K562 (cell line): ENCODE data around the gene CSNK1A1. TPM values are rescaled to one million over a fixed set of nuclear protein-coding genes. Genes with fewer than 3 reads are reported as not detected.
"Not testable (repeated sequence)": the region's sequence is repeated elsewhere in the genome, so short reads cannot be mapped to it uniquely, and the experiment has no call there.

ENCODE experiments used
- ATAC-seq: fragments of 200-7000 bp; cut with Tn5 transposase; 3 replicates; pipeline ENCODE4 v1.9.1; 2020; ENCODE audit warnings: moderate library complexity
- BruUV-seq: library from RNA; stranded (reverse); fragments of 400-500 nt; replicated peaks from 2 replicates; lab custom pipeline; 2021; lab: Mats Ljungman, UMichigan
- CTCF ChIA-PET: fragments of 300-600 bp; formaldehyde crosslinking; extraction: SDS; loops from one replicate; lab custom pipeline; 2021; ENCODE audit warnings: low intra/inter-chr PET ratio; lab: Yijun Ruan, JAX
- POLR2A ChIA-PET: fragments of 300-600, 350-650 bp; sonication (Branson Sonifier 250); formaldehyde crosslinking; extraction: SDS; loops from one replicate; lab custom pipeline; 2021; ENCODE audit warnings: antibody characterized with exemption, inconsistent platforms; lab: Yijun Ruan, JAX
- DNase-seq, 4 experiments: peaks; one replicate each; pipeline versions ENCODE4 v3.0.0 to v3.0.0-alpha.2; 2011 to 2018; ENCODE audit warnings: low spot score in 3 of 4, mixed read lengths in 3 of 4; ENCODE audit errors: extremely low read depth in 1 of 4
- FAIRE-seq: peaks from 2 replicates; lab custom pipeline; 2011; peaks lifted over from hg19 to GRCh38; lab: Jason Lieb, UNC
- H2AFZ ChIP-seq: 2 replicates; pipeline ENCODE4 v1.6.0; 2011; ENCODE audit warnings: low read depth, low read length, control low read depth, inconsistent platforms
- H3K27ac ChIP-seq: fragments of 200-600 bp; 3 replicates; pipeline ENCODE4 v1.8.0; 2011; ENCODE audit warnings: low read depth, mild to moderate bottlenecking, control low read depth, inconsistent platforms, low read length, moderate library complexity, mixed read lengths; ENCODE audit errors: extremely low read depth
- H3K27me3 ChIP-seq, 2 experiments: fragments of 300-600 bp in 1 of 2; 2 replicates in 1 of 2; 3 replicates in 1 of 2; pipeline versions ENCODE4 v1.6.0 to v1.8.0; 2011; ENCODE audit warnings: inconsistent platforms in 2 of 2, low read length in 2 of 2, mild to moderate bottlenecking in 1 of 2, mixed read lengths in 1 of 2, moderate library complexity in 1 of 2; ENCODE audit not compliant: control insufficient read depth in 2 of 2, insufficient read depth in 2 of 2
- H3K36me3 ChIP-seq: fragments of 300-600 bp; 3 replicates; pipeline ENCODE4 v1.8.0; 2011; ENCODE audit warnings: mild to moderate bottlenecking, low read length, inconsistent platforms; ENCODE audit not compliant: control insufficient read depth, insufficient read depth
- H3K4me1 ChIP-seq, 2 experiments: fragments of 200-600 bp in 1 of 2; replicated peaks in 1 of 2; 2 replicates in 1 of 2; 3 replicates in 1 of 2; pipeline versions ENCODE4 v1.5.1 to v1.8.0; 2011; ENCODE audit warnings: inconsistent platforms in 2 of 2, low read length in 2 of 2, mild to moderate bottlenecking in 1 of 2, mixed read lengths in 1 of 2, moderate library complexity in 1 of 2; ENCODE audit not compliant: control insufficient read depth in 2 of 2, insufficient read depth in 2 of 2
- H3K4me2 ChIP-seq: 2 replicates; pipeline ENCODE4 v1.6.1; 2011; ENCODE audit warnings: low read length, control low read depth, inconsistent platforms, mixed read lengths; ENCODE audit not compliant: insufficient read depth
- H3K4me3 ChIP-seq: fragments of 200-600 bp; sonication (generic), shearing (Covaris generic); 2 replicates; pipeline ENCODE4 v1.5.1; 2016; ENCODE audit warnings: control low read depth, inconsistent platforms
- H3K79me2 ChIP-seq: fragments of 200-600 bp; 3 replicates; pipeline ENCODE4 v1.8.0; 2011; ENCODE audit warnings: low read length, inconsistent platforms; ENCODE audit not compliant: control insufficient read depth, insufficient read depth
- H3K9ac ChIP-seq, 2 experiments: 2 replicates each; pipeline versions ENCODE4 v1.6.0 to v1.6.1; 2011; ENCODE audit warnings: low read depth in 2 of 2, low read length in 2 of 2, control low read depth in 1 of 2, inconsistent platforms in 1 of 2, mild to moderate bottlenecking in 1 of 2, mixed read lengths in 1 of 2; ENCODE audit not compliant: insufficient read depth in 1 of 2
- H3K9me1 ChIP-seq: one replicate; pipeline ENCODE4 v1.6.0; 2011; ENCODE audit warnings: inconsistent platforms, mild to moderate bottlenecking, low read length, moderate library complexity; ENCODE audit not compliant: control insufficient read depth, insufficient read depth
- H3K9me3 ChIP-seq: replicated peaks from 2 replicates; pipeline ENCODE4 v1.5.1; 2011; ENCODE audit warnings: low read depth, low read length, inconsistent platforms; ENCODE audit not compliant: control insufficient read depth, insufficient read depth
- H4K20me1 ChIP-seq: replicated peaks from 2 replicates; pipeline ENCODE4 v1.6.1; 2011; ENCODE audit warnings: low read length, inconsistent platforms, mixed read lengths; ENCODE audit not compliant: control insufficient read depth, insufficient read depth
- C11orf30 ChIP-seq: fragments of 450-650 bp; IDR thresholded peaks from 2 replicates; pipeline ENCODE4 v1.6.1; 2016; ENCODE audit warnings: low read depth, mild to moderate bottlenecking
- KLF13 ChIP-seq: fragments of 450-650 bp; IDR thresholded peaks from 2 replicates; pipeline ENCODE4 v1.6.1; 2016; ENCODE audit warnings: missing genetic modification characterization, low read depth, mild to moderate bottlenecking, missing compliant biosample characterization, moderate library complexity, borderline replicate concordance
- MAFK ChIP-seq: IDR thresholded peaks from 2 replicates; pipeline ENCODE4 v1.6.1; 2011; ENCODE audit warnings: low read length, improper control_type of control experiment
- MEF2A ChIP-seq: IDR thresholded peaks from 2 replicates; pipeline ENCODE4 v1.6.1; 2011; ENCODE audit warnings: low read depth, mild to moderate bottlenecking, low read length, moderate library complexity; ENCODE audit not compliant: control insufficient read depth
- MXI1 ChIP-seq: IDR thresholded peaks from 2 replicates; pipeline ENCODE4 v1.6.1; 2011; ENCODE audit warnings: low read depth, mild to moderate bottlenecking, improper control_type of control experiment, low read length
- NR2C2 ChIP-seq, 2 experiments: fragments of 200-800 bp in 1 of 2; sonication (Bioruptor generic) in 1 of 2; sonication (generic) in 1 of 2; formaldehyde crosslinking in 1 of 2; IDR thresholded peaks; 2 replicates each; pipeline versions ENCODE4 v1.6.1 to v1.8.0; 2016 to 2022; ENCODE audit warnings: mild to moderate bottlenecking in 1 of 2, missing compliant biosample characterization in 1 of 2, missing genetic modification characterization in 1 of 2, missing genetic modification reagents in 1 of 2
- TBP ChIP-seq: optimal IDR thresholded peaks from 2 replicates; pipeline ENCODE3; 2011; ENCODE audit warnings: low read depth, low read length, improper control_type of control experiment
- ZNF24 ChIP-seq: fragments of 450-650 bp; IDR thresholded peaks from 2 replicates; pipeline ENCODE4 v1.6.1; 2016
- ZNF431 ChIP-seq: sonication (generic); formaldehyde crosslinking; IDR thresholded peaks from 2 replicates; pipeline ENCODE4 v1.8.0; 2022; ENCODE audit warnings: mild to moderate bottlenecking, missing genetic modification reagents
- ZNF445 ChIP-seq: fragments of 250-450 bp; sonication (Bioruptor Pico); IDR thresholded peaks from 2 replicates; pipeline ENCODE4 v1.4.0; 2020; ENCODE audit warnings: low read depth, mild to moderate bottlenecking, moderate library complexity
- ZNF780A ChIP-seq: fragments of 250-450 bp; sonication (Bioruptor Pico); IDR thresholded peaks from 2 replicates; pipeline ENCODE4 v1.5.0; 2021; ENCODE audit warnings: mild to moderate bottlenecking
- WGBS: fragments of 100-300 bp; shearing (Covaris generic); methylation state at CpG from one replicate; pipeline ENCODE4 v1.1.6; 2016; ENCODE audit warnings: low coverage, mixed read lengths; ENCODE audit not compliant: insufficient coverage; ENCODE audit errors: missing lambda C conversion rate; 5-methylcytosine and 5-hydroxymethylcytosine counted together
- in situ Hi-C: fragments of 300-500 bp; cut with MboI; formaldehyde crosslinking; loops from 4 replicates; pipeline ENCODE4 v1.15.0; 2018; ENCODE audit warnings: inconsistent platforms, mixed read lengths
- intact Hi-C: fragments of 100-400 bp; cut with micrococcal nuclease; formaldehyde crosslinking; loops from 2 replicates; pipeline ENCODE4 v1.14.2; 2022
- polyA plus RNA-seq, 8 experiments: library from polyadenylated mRNA; depleted of rRNA in 4 of 8; stranded (reverse) in 5 of 8; unstranded in 3 of 8; fragments of >200 nt; fragmentation: Nextera tagmentation in 2 of 8; fragmentation: Illumina TruSeq in 1 of 8; extraction: Ambion mirVana in 2 of 8; extraction: Trizol in 1 of 8; gene quantifications; 2 replicates each; pipeline versions ENCODE4 v1.2.1 to v1.2.3, GENCODE V29; 2011 to 2014; ENCODE audit warnings: inconsistent platforms in 1 of 8, missing spikeins in 1 of 8
- total RNA-seq, 7 experiments: library from RNA; depleted of rRNA in 6 of 7; stranded (reverse); fragments of >200 nt in 6 of 7; fragmentation: Illumina TruSeq in 2 of 7; extraction: Trizol in 2 of 7; gene quantifications; 2 replicates each; pipeline versions ENCODE4 v1.2.1 to v1.2.3, GENCODE V29; 2011 to 2021; ENCODE audit warnings: low replicate concordance in 1 of 7
- TF ChIP-seq, protein P1 (sequence below): IDR thresholded peaks from 2 replicates; pipeline ENCODE4 v1.6.1; 2016; ENCODE audit warnings: missing genetic modification characterization, missing compliant biosample characterization
- TF ChIP-seq, protein P2 (sequence below): fragments of 450-650 bp; IDR thresholded peaks from 2 replicates; pipeline ENCODE4 v1.6.1; 2014; ENCODE audit warnings: low read depth, mild to moderate bottlenecking, moderate library complexity, borderline replicate concordance

Gene CSNK1A1
- total and polyA plus RNA-seq, 9 of the 15 experiments (the other 6 are each of a cell fraction or from before 2014, with no cell fraction given): 49.1 to 196 (median 154) TPM

DNA sequence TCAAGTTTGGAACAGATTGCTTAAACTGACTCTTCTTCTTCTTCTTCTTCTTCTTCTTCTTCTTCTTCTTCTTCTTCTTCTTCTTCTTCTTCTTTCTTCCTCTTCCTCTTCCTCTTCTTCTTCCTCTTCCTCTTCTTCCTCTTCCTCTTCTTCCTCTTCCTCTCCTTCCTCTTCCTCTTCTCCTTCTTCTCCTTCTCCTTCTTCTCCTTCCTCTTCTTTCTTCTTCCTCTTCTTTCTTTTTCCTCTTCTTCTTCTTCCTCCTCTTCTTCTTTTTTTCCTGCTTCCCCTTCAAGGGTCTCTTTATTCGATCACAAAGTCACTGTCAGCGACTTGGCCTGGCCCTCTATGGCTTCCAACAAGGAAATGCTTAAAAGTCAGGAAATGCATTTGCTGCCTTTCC is 47.0 kb upstream of the CSNK1A1 start:
- DNase-seq, H3K9ac ChIP-seq: not testable (repeated sequence)
- TF ChIP-seq, protein P1, sequence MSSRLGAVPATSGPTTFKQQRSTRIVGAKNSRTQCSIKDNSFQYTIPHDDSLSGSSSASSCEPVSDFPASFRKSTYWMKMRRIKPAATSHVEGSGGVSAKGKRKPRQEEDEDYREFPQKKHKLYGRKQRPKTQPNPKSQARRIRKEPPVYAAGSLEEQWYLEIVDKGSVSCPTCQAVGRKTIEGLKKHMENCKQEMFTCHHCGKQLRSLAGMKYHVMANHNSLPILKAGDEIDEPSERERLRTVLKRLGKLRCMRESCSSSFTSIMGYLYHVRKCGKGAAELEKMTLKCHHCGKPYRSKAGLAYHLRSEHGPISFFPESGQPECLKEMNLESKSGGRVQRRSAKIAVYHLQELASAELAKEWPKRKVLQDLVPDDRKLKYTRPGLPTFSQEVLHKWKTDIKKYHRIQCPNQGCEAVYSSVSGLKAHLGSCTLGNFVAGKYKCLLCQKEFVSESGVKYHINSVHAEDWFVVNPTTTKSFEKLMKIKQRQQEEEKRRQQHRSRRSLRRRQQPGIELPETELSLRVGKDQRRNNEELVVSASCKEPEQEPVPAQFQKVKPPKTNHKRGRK (tag): peak; percentile 82
- TF ChIP-seq, all 486 proteins: peak for 1; not testable (repeated sequence) for 485
- H3K4me3 ChIP-seq, H4K20me1 ChIP-seq, H3K9me1 ChIP-seq, BruUV-seq, H3K4me2 ChIP-seq, H3K4me1 ChIP-seq, H2AFZ ChIP-seq, H3K27ac ChIP-seq, in situ Hi-C loops, intact Hi-C loops, H3K27me3 ChIP-seq, H3K9me3 ChIP-seq, H3K36me3 ChIP-seq, ATAC-seq, H3K79me2 ChIP-seq, FAIRE-seq: not testable (repeated sequence)
- ChIA-PET CTCF (interaction anchor here (0.7 kb wide), 1 partner anchor 229 kb away, joined by 4 read pairs; no protein-coding TSS in a partner anchor), POLR2A (interaction anchor here (0.9 to 1.0 kb wide), 2 partner anchors 11 to 12 kb away, joined by 3 read pairs; no protein-coding TSS in a partner anchor)
- 41% methylated on average over 2 of the region's 2 CpGs for WGBS

GRCh38 chr5:149597618-149598017 is 46.4 kb upstream of the CSNK1A1 start:
- in situ Hi-C loops (no loop called here), intact Hi-C loops (no loop called here)
- Histone ChIP-seq H3K9me1 (no peaks in the 10 kb centered on the region), H3K4me2 (no peak overlapping the region), H3K4me3 (no peak overlapping the region), H3K79me2 (no peaks in the 10 kb centered on the region), H3K27me3 (peaks cover 0 to 4% of the 10 kb centered on the region in 2 experiments; a peak in 1 of 5 replicates), H2AFZ (no peak overlapping the region; the same call in 1 of the 2 replicates), H3K9ac (no peak overlapping the region), H3K9me3 (no peaks in the 10 kb centered on the region), H4K20me1 (no peaks in the 10 kb centered on the region), H3K27ac (no peak overlapping the region), H3K36me3 (no peaks in the 10 kb centered on the region), H3K4me1 (no peaks in the 10 kb centered on the region; a peak in 1 of 5 replicates)
- POLR2A ChIA-PET: interaction anchor here (1.0 kb wide), 2 partner anchors 11 to 18 kb away, joined by 3 read pairs; no protein-coding TSS in a partner anchor
- CTCF ChIA-PET: interaction anchor here (0.7 kb wide), 1 partner anchor 229 kb away, joined by 4 read pairs; no protein-coding TSS in a partner anchor
- ATAC-seq (no peak; the same call in 2 of the 3 replicates), DNase-seq (no peak), FAIRE-seq (no peak)
- WGBS: 36% methylated on average over 7 of the region's 7 CpGs
- no TSS peak for BruUV-seq
- TF ChIP-seq MXI1 (no peak), ZNF445 (no peak), ZNF780A (CRISPR knock-in tag) (no peak), KLF13 (tag) (no peak), TBP (no peak), C11orf30 (no peak), NR2C2 (CRISPR knock-in tag; IDR thresholded peaks at IDR 0.05) (no peak), NR2C2 (tag; IDR thresholded peaks at IDR 0.05) (no peak), MAFK (no peak), ZNF431 (CRISPR knock-in tag) (no peak), MEF2A (no peak), ZNF24 (no peak)
- TF ChIP-seq, protein P2, sequence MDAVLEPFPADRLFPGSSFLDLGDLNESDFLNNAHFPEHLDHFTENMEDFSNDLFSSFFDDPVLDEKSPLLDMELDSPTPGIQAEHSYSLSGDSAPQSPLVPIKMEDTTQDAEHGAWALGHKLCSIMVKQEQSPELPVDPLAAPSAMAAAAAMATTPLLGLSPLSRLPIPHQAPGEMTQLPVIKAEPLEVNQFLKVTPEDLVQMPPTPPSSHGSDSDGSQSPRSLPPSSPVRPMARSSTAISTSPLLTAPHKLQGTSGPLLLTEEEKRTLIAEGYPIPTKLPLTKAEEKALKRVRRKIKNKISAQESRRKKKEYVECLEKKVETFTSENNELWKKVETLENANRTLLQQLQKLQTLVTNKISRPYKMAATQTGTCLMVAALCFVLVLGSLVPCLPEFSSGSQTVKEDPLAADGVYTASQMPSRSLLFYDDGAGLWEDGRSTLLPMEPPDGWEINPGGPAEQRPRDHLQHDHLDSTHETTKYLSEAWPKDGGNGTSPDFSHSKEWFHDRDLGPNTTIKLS: no peak
